Measurements from ENCODE around the gene ZDHHC11. TPM values are rescaled to one million over a fixed set of nuclear protein-coding genes. Genes with fewer than 3 reads are reported as not detected.
"Not testable (repeated sequence)": the region's sequence is repeated elsewhere in the genome, so short reads cannot be mapped to it uniquely, and the experiment has no call there.

Gene ZDHHC11
- total and polyA plus RNA-seq, 12 donors: 0.57 to 8.6 (median 2.9) TPM; not detected in 2

- TF ChIP-seq POLR2A (IDR thresholded peaks at IDR 0.05) (no peak), CTCF (IDR thresholded peaks at IDR 0.05) (no peak)
- DNase-seq: peak in 1 of 7 donors; percentile 48
- H3K9me3 ChIP-seq (replicated peaks in 1 of 3): no peaks in the 10 kb centered on the region
- H3K27me3 ChIP-seq: no peaks in the 10 kb centered on the region
- H3K4me3 ChIP-seq: no peak overlapping the region
- H3K4me1 ChIP-seq (replicated peaks in 1 of 2): no peaks in the 10 kb centered on the region
- peaks cover 0 to 3% of the 10 kb centered on the region in 2 donors for H3K36me3 ChIP-seq (replicated peaks in 1 of 2)
- intact Hi-C loops (cut with DNase I): no loop called here
- 81 to 85% (median 83%) methylated on average over 22 to 32 of the region's 32 CpGs for WGBS, 4 donors
- no peak overlapping the region for H3K27ac ChIP-seq
Measured at GRCh38 chr5:766666-767431, 83.9 kb downstream of the ZDHHC11 start.

GRCh38 chr5:765948-766631 is 84.7 kb downstream of the ZDHHC11 start:
- intact Hi-C loops (cut with DNase I): no loop called here
- WGBS, 4 donors: 83 to 95% (median 91%) methylated on average over 12 to 18 of the region's 18 CpGs
- DNase-seq: no peak

GRCh38 chr5:763998-764781 is 86.6 kb downstream of the ZDHHC11 start:
- DNase-seq: no peak
- H3K9me3 ChIP-seq (replicated peaks in 1 of 3): no peaks in the 10 kb centered on the region
- no peak for TF ChIP-seq CTCF (IDR thresholded peaks at IDR 0.05)
- no peak for TF ChIP-seq POLR2A (IDR thresholded peaks at IDR 0.05)
- H3K4me3 ChIP-seq: no peak overlapping the region
- 90 to 97% (median 96%) methylated on average over 18 to 31 of the region's 31 CpGs for WGBS, 4 donors
- H3K27me3 ChIP-seq: no peaks in the 10 kb centered on the region
- peaks cover 0 to 3% of the 10 kb centered on the region in 2 donors for H3K36me3 ChIP-seq (replicated peaks in 1 of 2)
- intact Hi-C loops (cut with DNase I): no loop called here
- no peaks in the 10 kb centered on the region for H3K4me1 ChIP-seq (replicated peaks in 1 of 2)
- H3K27ac ChIP-seq: no peak overlapping the region

More at GRCh38 chr5:765948-766631, 84.7 kb downstream of the ZDHHC11 start:
- Histone ChIP-seq H3K27me3 (no peaks in the 10 kb centered on the region), H3K27ac (no peak overlapping the region), H3K4me3 (no peak overlapping the region), H3K4me1 (replicated peaks in 1 of 2) (no peaks in the 10 kb centered on the region), H3K36me3 (replicated peaks in 1 of 2) (peaks cover 0 to 3% of the 10 kb centered on the region in 2 donors), H3K9me3 (replicated peaks in 1 of 3) (no peaks in the 10 kb centered on the region)
- no peak for TF ChIP-seq CTCF (IDR thresholded peaks at IDR 0.05)
- no peak for TF ChIP-seq POLR2A (IDR thresholded peaks at IDR 0.05)

GRCh38 chr5:763397-763796 is 87.4 kb downstream of the ZDHHC11 start:
- H3K9me3 ChIP-seq (replicated peaks in 1 of 3): no peaks in the 10 kb centered on the region
- WGBS, 4 donors: 57 to 82% (median 80%) methylated on average over 5 of the region's 5 CpGs
- H3K4me1 ChIP-seq (replicated peaks in 1 of 2): peaks cover 0 to 1% of the 10 kb centered on the region in 2 donors
- no peak for DNase-seq
- intact Hi-C loops (cut with DNase I): no loop called here
- peaks cover 0 to 3% of the 10 kb centered on the region in 2 donors for H3K36me3 ChIP-seq (replicated peaks in 1 of 2)
- no peaks in the 10 kb centered on the region for H3K27me3 ChIP-seq
- no peak overlapping the region for H3K4me3 ChIP-seq
- TF ChIP-seq CTCF (IDR thresholded peaks at IDR 0.05) (no peak), POLR2A (IDR thresholded peaks at IDR 0.05) (no peak)
- H3K27ac ChIP-seq: no peak overlapping the region

- H3K4me1 ChIP-seq (replicated peaks in 1 of 2); intact Hi-C loops (cut with DNase I); H3K27ac ChIP-seq; H3K36me3 ChIP-seq (replicated peaks in 1 of 2); H3K9me3 ChIP-seq (replicated peaks in 1 of 3); H3K27me3 ChIP-seq; H3K4me3 ChIP-seq: not testable (repeated sequence)
- DNase-seq: peak in 1 of 7 donors; percentile 34
- 84 to 94% (median 90%) methylated on average over 8 of the region's 8 CpGs for WGBS, 4 donors
Measured at GRCh38 chr5:762996-763395, 87.8 kb downstream of the ZDHHC11 start.
